AG04450 (cell line): ENCODE data around the gene SPDL1. TPM values are rescaled to one million over a fixed set of nuclear protein-coding genes. Genes with fewer than 3 reads are reported as not detected.
A peak's percentile ranks its signal among the peaks of the same experiment; 100 is the strongest.

Source experiments
- CTCF ChIA-PET: fragments of 300-600, 350-600 bp; formaldehyde crosslinking; extraction: SDS; loops from one replicate; lab custom pipeline; 2022; ENCODE audit warnings: antibody characterized with exemption, inconsistent platforms; lab: Charles Lee
- POLR2A ChIA-PET: fragments of 350-600 bp; formaldehyde crosslinking; extraction: SDS; loops from one replicate; lab custom pipeline; 2021; ENCODE audit warnings: antibody characterized with exemption, inconsistent platforms; lab: Yijun Ruan, JAX
- DNase-seq: peaks from one replicate; pipeline ENCODE4 v3.0.0-alpha.2; 2011; ENCODE audit warnings: low read depth, low spot score
- H3K27ac ChIP-seq: one replicate; pipeline ENCODE4 v1.5.1; 2012; ENCODE audit warnings: low read depth, low read length, control low read depth
- H3K27me3 ChIP-seq: one replicate; pipeline ENCODE4 v1.6.0; 2012; ENCODE audit warnings: low read length; ENCODE audit not compliant: control insufficient read depth, insufficient read depth
- H3K4me3 ChIP-seq: 2 replicates; pipeline ENCODE4 v1.5.1; 2011; ENCODE audit warnings: mild to moderate bottlenecking, low read depth, low read length, control low read depth
- H3K9me3 ChIP-seq: 2 replicates; pipeline ENCODE4 v1.5.1; 2012; ENCODE audit warnings: low read length; ENCODE audit not compliant: control insufficient read depth, insufficient read depth
- polyA plus RNA-seq: library from polyadenylated mRNA; depleted of rRNA; stranded (reverse); fragments of >200 nt; gene quantifications from 2 replicates; pipeline ENCODE4 v1.2.3, GENCODE V29; 2011
- TF ChIP-seq, protein P1 (sequence below): IDR thresholded peaks from 2 replicates; pipeline ENCODE4 v1.5.1; 2011; ENCODE audit warnings: low read depth, low read length, control low read depth, inconsistent platforms

Gene SPDL1
- polyA plus RNA-seq, 1 experiment = 22.7 TPM

DNA sequence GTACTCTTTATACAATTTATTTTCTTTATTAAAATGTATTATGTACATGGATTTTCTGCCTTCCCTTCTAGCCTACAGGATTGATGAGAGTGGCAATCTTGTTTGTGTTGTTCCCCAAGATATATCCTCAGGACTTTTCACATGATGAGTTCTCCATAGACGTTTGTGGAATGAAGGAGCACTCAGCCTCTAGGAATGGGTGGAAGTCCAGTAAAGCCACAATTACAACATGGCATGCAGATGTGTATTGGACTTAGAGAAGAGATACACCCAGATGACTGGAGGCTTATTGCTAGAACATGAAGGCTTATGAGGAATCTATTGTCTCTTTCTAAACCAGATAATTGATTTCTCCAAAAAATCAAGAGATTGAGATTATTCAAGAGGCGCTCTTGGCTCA, 45.3 kb downstream of the SPDL1 start:
- POLR2A ChIA-PET = no interaction called here
- Histone ChIP-seq H3K27me3 (no peaks in the 10 kb centered on the region), H3K9me3 (no peaks in the 10 kb centered on the region), H3K27ac (no peak overlapping the region), H3K4me3 (no peak overlapping the region)
- TF ChIP-seq, protein P1, sequence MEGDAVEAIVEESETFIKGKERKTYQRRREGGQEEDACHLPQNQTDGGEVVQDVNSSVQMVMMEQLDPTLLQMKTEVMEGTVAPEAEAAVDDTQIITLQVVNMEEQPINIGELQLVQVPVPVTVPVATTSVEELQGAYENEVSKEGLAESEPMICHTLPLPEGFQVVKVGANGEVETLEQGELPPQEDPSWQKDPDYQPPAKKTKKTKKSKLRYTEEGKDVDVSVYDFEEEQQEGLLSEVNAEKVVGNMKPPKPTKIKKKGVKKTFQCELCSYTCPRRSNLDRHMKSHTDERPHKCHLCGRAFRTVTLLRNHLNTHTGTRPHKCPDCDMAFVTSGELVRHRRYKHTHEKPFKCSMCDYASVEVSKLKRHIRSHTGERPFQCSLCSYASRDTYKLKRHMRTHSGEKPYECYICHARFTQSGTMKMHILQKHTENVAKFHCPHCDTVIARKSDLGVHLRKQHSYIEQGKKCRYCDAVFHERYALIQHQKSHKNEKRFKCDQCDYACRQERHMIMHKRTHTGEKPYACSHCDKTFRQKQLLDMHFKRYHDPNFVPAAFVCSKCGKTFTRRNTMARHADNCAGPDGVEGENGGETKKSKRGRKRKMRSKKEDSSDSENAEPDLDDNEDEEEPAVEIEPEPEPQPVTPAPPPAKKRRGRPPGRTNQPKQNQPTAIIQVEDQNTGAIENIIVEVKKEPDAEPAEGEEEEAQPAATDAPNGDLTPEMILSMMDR = no peak
- peak; percentile 36 for DNase-seq
- CTCF ChIA-PET = no interaction called here

DNA sequence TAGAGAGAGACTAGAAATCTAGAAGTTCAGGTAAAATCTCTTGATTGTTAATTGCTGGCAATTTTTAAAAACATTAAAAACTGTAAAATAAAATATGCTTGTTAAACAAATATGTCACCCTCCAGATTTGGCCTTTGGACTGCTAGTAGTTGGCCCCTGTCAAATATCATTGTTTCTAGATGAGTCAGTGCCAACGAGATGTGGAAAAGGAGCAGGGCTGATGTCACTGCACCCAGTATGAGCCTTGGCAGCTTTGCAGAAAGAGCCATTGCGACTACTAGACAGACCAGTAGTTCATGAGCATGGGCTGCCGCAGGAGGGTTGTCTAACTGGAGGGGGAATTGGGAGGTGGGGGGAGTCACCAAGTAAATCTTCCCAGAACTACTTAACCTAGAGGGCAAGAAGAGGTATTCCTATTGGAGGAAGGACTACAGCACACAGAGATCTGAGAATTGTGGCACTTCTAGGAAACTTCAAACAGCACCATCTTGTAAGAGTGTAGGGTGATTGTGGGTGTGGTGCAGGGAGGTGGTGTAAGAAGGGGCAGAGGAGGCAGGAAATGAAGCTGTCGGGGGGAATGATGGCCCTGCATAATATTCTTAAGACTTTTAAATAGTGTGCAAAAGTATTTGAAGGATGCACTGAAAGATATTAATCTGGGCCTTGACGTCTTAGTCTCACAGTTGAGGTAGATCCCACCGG, 46.4 kb downstream of the SPDL1 start:
- DNase-seq = peak; percentile 46
- Histone ChIP-seq H3K27me3 (no peaks in the 10 kb centered on the region), H3K9me3 (no peaks in the 10 kb centered on the region), H3K27ac (no peak overlapping the region), H3K4me3 (no peak overlapping the region)
- TF ChIP-seq, protein P1 = no peak
- ChIA-PET CTCF (interaction anchor here (0.7 to 1.8 kb wide), 2 partner anchors 92 to 350 kb away, joined by 7 to 9 read pairs; partner anchors contain the start of gene INSYN2B), POLR2A (no interaction called here)

DNA sequence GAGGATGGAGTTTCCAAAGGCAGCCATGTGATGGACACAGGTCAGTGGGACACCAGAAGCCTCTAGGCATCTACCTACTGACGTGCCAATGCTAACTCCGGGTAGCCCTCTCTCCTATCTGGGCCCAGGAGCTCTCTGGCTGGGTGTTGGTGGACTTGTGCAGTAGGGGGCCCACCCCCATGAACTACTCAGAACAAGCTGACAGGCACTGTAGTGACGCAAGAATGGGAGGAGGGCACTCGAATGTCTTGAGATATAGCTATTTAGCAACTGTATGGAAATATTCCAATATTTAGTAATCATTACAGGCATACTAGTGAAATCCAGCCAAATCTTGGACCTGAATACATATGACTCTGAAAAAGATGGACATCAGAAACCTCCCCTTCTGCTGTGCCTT, 47.8 kb downstream of the SPDL1 start:
- no peak overlapping the region for H3K27ac ChIP-seq
- H3K4me3 ChIP-seq = no peak overlapping the region
- ChIA-PET CTCF (interaction anchor here (1.6 to 1.8 kb wide), 2 partner anchors 349 to 440 kb away, joined by 7 to 9 read pairs; partner anchors contain the start of gene INSYN2B), POLR2A (interaction anchor here (1.0 kb wide), 1 partner anchor 47 kb away, joined by 3 read pairs; no protein-coding TSS in a partner anchor)
- H3K9me3 ChIP-seq = no peaks in the 10 kb centered on the region
- TF ChIP-seq, protein P1 = no peak
- H3K27me3 ChIP-seq = no peaks in the 10 kb centered on the region
- DNase-seq = no peak

DNA sequence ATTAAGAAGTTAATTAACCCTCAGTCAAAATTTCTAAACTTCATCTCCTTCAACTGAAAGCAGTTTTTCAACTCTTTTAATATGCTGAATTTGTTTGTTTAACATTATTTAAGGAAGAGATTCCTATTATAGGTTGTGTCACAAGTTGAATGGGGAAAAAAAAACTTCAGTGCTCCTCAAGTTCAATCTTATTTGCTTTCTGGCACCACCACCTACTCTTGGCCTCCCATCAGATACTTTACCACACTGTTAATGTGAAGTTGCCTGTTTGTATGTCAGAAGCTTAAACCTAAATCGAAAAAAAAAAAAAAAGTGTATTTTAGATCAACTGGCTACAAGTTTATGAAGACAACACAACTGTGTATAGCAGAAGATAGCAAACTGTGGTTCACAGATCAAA, 49.4 kb downstream of the SPDL1 start:
- ChIA-PET CTCF (no interaction called here), POLR2A (no interaction called here)
- DNase-seq = no peak

DNA sequence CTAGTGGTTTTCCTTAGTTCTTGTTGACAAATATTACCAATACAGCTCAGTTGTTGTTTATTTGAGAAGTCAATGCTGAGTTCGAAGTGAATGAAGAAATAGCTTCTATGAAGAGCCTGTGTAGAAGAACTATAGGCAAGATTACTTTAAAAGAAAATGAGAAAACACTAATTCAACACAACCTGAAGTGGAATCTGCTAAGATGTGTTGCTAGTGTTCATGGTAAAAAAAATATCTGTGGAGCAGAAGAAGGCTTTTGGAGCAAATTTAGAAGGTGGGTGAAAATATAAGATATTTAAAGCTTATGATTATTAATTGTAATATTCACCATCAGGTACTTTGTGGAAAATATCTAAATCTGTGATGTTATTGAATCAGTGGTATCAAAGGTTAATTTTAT, 51.0 kb downstream of the SPDL1 start:
- POLR2A ChIA-PET = no interaction called here
- no peak for DNase-seq
- Histone ChIP-seq H3K27me3 (no peaks in the 10 kb centered on the region), H3K27ac (no peak overlapping the region), H3K4me3 (no peak overlapping the region), H3K9me3 (peaks cover 3% of the 10 kb centered on the region)
- CTCF ChIA-PET = interaction anchor here (0.6 to 1.1 kb wide), 3 partner anchors 14 to 436 kb away, joined by 3 read pairs; no protein-coding TSS in a partner anchor
- TF ChIP-seq, protein P1 = no peak

More for the DNA sequence above, 49.4 kb downstream of the SPDL1 start:
- Histone ChIP-seq H3K27ac (no peak overlapping the region), H3K27me3 (no peaks in the 10 kb centered on the region), H3K4me3 (no peak overlapping the region), H3K9me3 (no peaks in the 10 kb centered on the region; the same call in 1 of the 2 replicates)
- TF ChIP-seq, protein P1 = no peak
